Keratinocyte (primary cell): ENCODE results near the gene VAV2. TPM values are rescaled to one million over a fixed set of nuclear protein-coding genes. Genes with fewer than 3 reads are reported as not detected.

Source experiments
- DNase-seq: peaks from one replicate; pipeline ENCODE4 v3.0.0-alpha.2; 2011; ENCODE audit warnings: low read depth, missing footprints, low spot score
- FAIRE-seq: peaks from 2 replicates; lab custom pipeline; 2011; peaks lifted over from hg19 to GRCh38; lab: Jason Lieb, UNC
- H2AFZ ChIP-seq: 2 replicates; pipeline ENCODE4 v1.6.0; 2012; ENCODE audit warnings: low read length, control low read depth, inconsistent platforms; ENCODE audit not compliant: control insufficient read depth
- H3K27ac ChIP-seq: 2 replicates; pipeline ENCODE4 v1.5.1; 2011; ENCODE audit warnings: low read length; ENCODE audit not compliant: control insufficient read depth, insufficient read depth
- H3K27me3 ChIP-seq: 3 replicates; pipeline ENCODE4 v1.6.0; 2011; ENCODE audit warnings: low read length; ENCODE audit not compliant: control insufficient read depth, insufficient read depth; ENCODE audit errors: extremely low read depth
- H3K36me3 ChIP-seq, 2 experiments: 2 replicates in 1 of 2; 3 replicates in 1 of 2; pipeline ENCODE4 v1.5.1; 2011; ENCODE audit warnings: low read length in 2 of 2, mild to moderate bottlenecking in 1 of 2; ENCODE audit not compliant: control insufficient read depth in 2 of 2, insufficient read depth in 2 of 2; ENCODE audit errors: extremely low read depth in 1 of 2
- H3K4me1 ChIP-seq: 3 replicates; pipeline ENCODE4 v1.5.1; 2011; ENCODE audit warnings: low read length; ENCODE audit not compliant: control insufficient read depth, insufficient read depth; ENCODE audit errors: extremely low read depth
- H3K4me2 ChIP-seq: 3 replicates; pipeline ENCODE4 v1.6.0; 2011; ENCODE audit warnings: low read depth, low read length; ENCODE audit not compliant: control insufficient read depth, insufficient read depth; ENCODE audit errors: extremely low read depth
- H3K4me3 ChIP-seq, 3 experiments: fragments of 200-600 bp in 1 of 3; sonication (generic) in 1 of 3; 2 replicates in 2 of 3; 3 replicates in 1 of 3; pipeline ENCODE4 v1.5.1; 2011 to 2016; ENCODE audit warnings: low read length in 3 of 3, mild to moderate bottlenecking in 3 of 3, control low read depth in 2 of 3, inconsistent platforms in 1 of 3, low read depth in 1 of 3, mixed read lengths in 1 of 3, mixed run types in 1 of 3, moderate library complexity in 1 of 3; ENCODE audit not compliant: control insufficient read depth in 2 of 3, insufficient read depth in 2 of 3; ENCODE audit errors: extremely low read depth in 1 of 3
- H3K79me2 ChIP-seq: 2 replicates; pipeline ENCODE4 v1.6.0; 2012; ENCODE audit warnings: low read length; ENCODE audit not compliant: control insufficient read depth, insufficient read depth
- H3K9ac ChIP-seq: 3 replicates; pipeline ENCODE4 v1.6.0; 2011; ENCODE audit warnings: low read length; ENCODE audit not compliant: control insufficient read depth, insufficient read depth; ENCODE audit errors: extremely low read depth
- H3K9me1 ChIP-seq: 3 replicates; pipeline ENCODE4 v1.6.0; 2011; ENCODE audit warnings: low read length; ENCODE audit not compliant: control insufficient read depth, insufficient read depth; ENCODE audit errors: extremely low read depth
- H3K9me3 ChIP-seq: 2 replicates; pipeline ENCODE4 v1.5.1; 2012; ENCODE audit warnings: low read depth, low read length; ENCODE audit not compliant: control insufficient read depth
- H4K20me1 ChIP-seq: 3 replicates; pipeline ENCODE4 v1.6.0; 2011; ENCODE audit warnings: low read length; ENCODE audit not compliant: control insufficient read depth, insufficient read depth; ENCODE audit errors: extremely low read depth
- CTCF ChIP-seq, 3 experiments: IDR thresholded peaks in 1 of 3; conservative IDR thresholded peaks in 1 of 3; optimal IDR thresholded peaks in 1 of 3; 2 replicates in 2 of 3; 3 replicates in 1 of 3; pipeline versions ENCODE3 to v1.5.1; 2011; ENCODE audit warnings: low read length in 3 of 3, mild to moderate bottlenecking in 3 of 3, moderate library complexity in 2 of 3, control low read depth in 1 of 3, inconsistent platforms in 1 of 3; ENCODE audit not compliant: insufficient read depth in 2 of 3; ENCODE audit errors: extremely low read depth in 1 of 3
- EZH2 ChIP-seq: IDR thresholded peaks from one replicate; pipeline ENCODE4 v1.6.1; 2012; ENCODE audit warnings: inconsistent platforms, mild to moderate bottlenecking, low read length, moderate library complexity
- dilution Hi-C: fragments of 300-500 bp; cut with MboI; formaldehyde crosslinking; loops from one replicate; pipeline ENCODE4 v1.7.0; 2020; ENCODE audit warnings: low sequenced_read_pairs; ENCODE audit not compliant: extremely low pct_ligation_motif_present
- polyA plus RNA-seq, 5 experiments: library from polyadenylated mRNA; depleted of rRNA in 3 of 5; stranded (reverse) in 3 of 5; stranded (forward) in 1 of 5; unstranded in 1 of 5; fragments of >200 nt; gene quantifications; 1 replicate in 1 of 5; 2 replicates in 3 of 5; 3 replicates in 1 of 5; pipeline versions ENCODE4 v1.2.1 to v1.2.3, GENCODE V29; 2011 to 2012; ENCODE audit warnings: missing spikeins in 2 of 5, low read depth in 1 of 5, low replicate concordance in 1 of 5

Gene VAV2
- polyA plus RNA-seq, 1 donor (not counting 4 experiments of a cell fraction or from before 2014, with no cell fraction given) = 16.4 TPM

- no peak overlapping the region for H3K9ac ChIP-seq
- no peak overlapping the region for H2AFZ ChIP-seq
- no peaks in the 10 kb centered on the region for H3K4me1 ChIP-seq
- H3K4me3 ChIP-seq = no peak overlapping the region
- no peaks in the 10 kb centered on the region for H3K9me3 ChIP-seq
- no peaks in the 10 kb centered on the region for H4K20me1 ChIP-seq
- DNase-seq (no peak), FAIRE-seq (no peak)
- no peaks in the 10 kb centered on the region for H3K27me3 ChIP-seq
- no peak overlapping the region for H3K27ac ChIP-seq
- dilution Hi-C loops = no loop called here
- H3K4me2 ChIP-seq = no peak overlapping the region
- no peaks in the 10 kb centered on the region for H3K79me2 ChIP-seq
- H3K36me3 ChIP-seq = peaks cover 0 to 2% of the 10 kb centered on the region in 2 experiments
- TF ChIP-seq EZH2 (no peak), CTCF (optimal IDR thresholded peaks at IDR 0.05 in 1 of 3, IDR thresholded peaks at IDR 0.05 in 1 of 3, conservative IDR thresholded peaks at IDR 0.05 in 1 of 3; ENCODE audit: extremely low read depth in 1 of 3, insufficient read depth in 2 of 3, low read length in 3 of 3) (no peak)
- H3K9me1 ChIP-seq = no peaks in the 10 kb centered on the region
Measured at GRCh38 chr9:133754187-133754586, 237.9 kb downstream of the VAV2 start.

- Histone ChIP-seq H3K27me3 (no peaks in the 10 kb centered on the region), H2AFZ (no peak overlapping the region), H3K27ac (no peak overlapping the region), H3K4me1 (no peaks in the 10 kb centered on the region), H3K4me2 (no peak overlapping the region), H4K20me1 (no peaks in the 10 kb centered on the region), H3K9ac (no peak overlapping the region), H3K9me1 (no peaks in the 10 kb centered on the region), H3K79me2 (no peaks in the 10 kb centered on the region), H3K4me3 (no peak overlapping the region), H3K9me3 (no peaks in the 10 kb centered on the region), H3K36me3 (no peaks in the 10 kb centered on the region)
- dilution Hi-C loops = no loop called here
- DNase-seq = no peak
- FAIRE-seq = no peak
- TF ChIP-seq EZH2 (no peak), CTCF (optimal IDR thresholded peaks at IDR 0.05 in 1 of 3, IDR thresholded peaks at IDR 0.05 in 1 of 3, conservative IDR thresholded peaks at IDR 0.05 in 1 of 3; ENCODE audit: extremely low read depth in 1 of 3, insufficient read depth in 2 of 3, low read length in 3 of 3) (no peak)
Measured at GRCh38 chr9:133752739-133753446, 239.2 kb downstream of the VAV2 start.
